ENCODE results near the gene POLR2C. TPM values are rescaled to one million over a fixed set of nuclear protein-coding genes. Genes with fewer than 3 reads are reported as not detected.

Gene POLR2C
- total and polyA plus RNA-seq, 2 experiments from 2014 or later = 37.6 to 123 TPM

DNA sequence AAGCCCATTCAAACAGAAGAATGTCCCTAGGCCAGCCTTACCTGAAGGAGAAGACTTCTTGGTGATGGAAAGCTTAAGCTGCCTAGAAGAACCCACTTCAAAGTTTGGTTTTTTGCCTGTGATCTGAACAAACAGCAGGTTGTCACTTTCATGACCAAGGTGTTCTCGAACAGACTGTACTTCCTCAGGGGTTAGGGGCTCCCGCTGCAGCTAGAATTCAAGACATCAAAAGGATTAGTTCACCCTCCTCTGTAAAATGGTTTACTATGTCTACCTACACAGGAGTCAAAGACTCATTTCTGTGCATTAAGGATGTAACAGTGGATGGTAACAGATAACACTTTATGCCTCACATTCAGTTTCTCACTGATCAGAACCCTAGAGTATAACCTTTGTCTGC lies 28.5 kb upstream of the POLR2C start (continued):
- no peak for TF ChIP-seq CREB1 (CRISPR knock-in tag; IDR thresholded peaks at IDR 0.05; ENCODE audit: low read depth)

DNA sequence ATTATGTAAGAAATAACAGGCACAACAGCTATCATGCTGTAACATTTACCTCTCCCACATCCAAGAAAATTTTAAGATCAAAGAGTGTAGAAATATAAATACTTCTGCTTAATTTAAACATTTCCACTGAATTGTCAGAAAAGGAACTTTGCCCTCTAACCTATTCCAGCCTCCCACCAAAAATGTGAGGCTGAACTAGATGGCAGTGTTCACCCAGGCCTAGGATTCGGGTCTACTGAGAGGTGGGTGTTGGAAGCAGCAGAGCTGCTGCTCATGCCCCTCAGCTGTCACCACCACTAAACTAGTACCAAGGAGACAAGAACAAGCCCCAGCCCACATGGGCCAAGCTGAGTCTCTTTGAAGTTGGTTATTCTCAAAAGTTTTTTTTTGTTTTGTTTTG lies 26.6 kb upstream of the POLR2C start:
- H3K4me2 ChIP-seq = no peak overlapping the region
- H3K4me1 ChIP-seq (ENCODE audit: insufficient read depth) = no peaks in the 10 kb centered on the region
- ATAC-seq = no peak
- TF ChIP-seq ZNF331 (CRISPR knock-in tag; IDR thresholded peaks at IDR 0.05; ENCODE audit: low read depth) (no peak), CREB1 (CRISPR knock-in tag; IDR thresholded peaks at IDR 0.05; ENCODE audit: low read depth) (no peak), POLR2AphosphoS5 (IDR thresholded peaks at IDR 0.05; ENCODE audit: low read depth) (no peak), ZNF114 (CRISPR knock-in tag; IDR thresholded peaks at IDR 0.05) (no peak), EZH2 (IDR thresholded peaks at IDR 0.05; ENCODE audit: low read depth, unreplicated experiment) (no peak), STAT1 (IDR thresholded peaks at IDR 0.05; ENCODE audit: unreplicated experiment) (no peak), CTCF (conservative IDR thresholded peaks at IDR 0.05; ENCODE audit: low read depth in 2 of 2) (no peak), JUNB (IDR thresholded peaks at IDR 0.05; ENCODE audit: unreplicated experiment) (no peak), EZH2phosphoT487 (IDR thresholded peaks at IDR 0.05; ENCODE audit: unreplicated experiment) (no peak), NANOG (IDR thresholded peaks at IDR 0.05; ENCODE audit: borderline replicate concordance) (no peak)
- TF ChIP-seq, protein P1, sequence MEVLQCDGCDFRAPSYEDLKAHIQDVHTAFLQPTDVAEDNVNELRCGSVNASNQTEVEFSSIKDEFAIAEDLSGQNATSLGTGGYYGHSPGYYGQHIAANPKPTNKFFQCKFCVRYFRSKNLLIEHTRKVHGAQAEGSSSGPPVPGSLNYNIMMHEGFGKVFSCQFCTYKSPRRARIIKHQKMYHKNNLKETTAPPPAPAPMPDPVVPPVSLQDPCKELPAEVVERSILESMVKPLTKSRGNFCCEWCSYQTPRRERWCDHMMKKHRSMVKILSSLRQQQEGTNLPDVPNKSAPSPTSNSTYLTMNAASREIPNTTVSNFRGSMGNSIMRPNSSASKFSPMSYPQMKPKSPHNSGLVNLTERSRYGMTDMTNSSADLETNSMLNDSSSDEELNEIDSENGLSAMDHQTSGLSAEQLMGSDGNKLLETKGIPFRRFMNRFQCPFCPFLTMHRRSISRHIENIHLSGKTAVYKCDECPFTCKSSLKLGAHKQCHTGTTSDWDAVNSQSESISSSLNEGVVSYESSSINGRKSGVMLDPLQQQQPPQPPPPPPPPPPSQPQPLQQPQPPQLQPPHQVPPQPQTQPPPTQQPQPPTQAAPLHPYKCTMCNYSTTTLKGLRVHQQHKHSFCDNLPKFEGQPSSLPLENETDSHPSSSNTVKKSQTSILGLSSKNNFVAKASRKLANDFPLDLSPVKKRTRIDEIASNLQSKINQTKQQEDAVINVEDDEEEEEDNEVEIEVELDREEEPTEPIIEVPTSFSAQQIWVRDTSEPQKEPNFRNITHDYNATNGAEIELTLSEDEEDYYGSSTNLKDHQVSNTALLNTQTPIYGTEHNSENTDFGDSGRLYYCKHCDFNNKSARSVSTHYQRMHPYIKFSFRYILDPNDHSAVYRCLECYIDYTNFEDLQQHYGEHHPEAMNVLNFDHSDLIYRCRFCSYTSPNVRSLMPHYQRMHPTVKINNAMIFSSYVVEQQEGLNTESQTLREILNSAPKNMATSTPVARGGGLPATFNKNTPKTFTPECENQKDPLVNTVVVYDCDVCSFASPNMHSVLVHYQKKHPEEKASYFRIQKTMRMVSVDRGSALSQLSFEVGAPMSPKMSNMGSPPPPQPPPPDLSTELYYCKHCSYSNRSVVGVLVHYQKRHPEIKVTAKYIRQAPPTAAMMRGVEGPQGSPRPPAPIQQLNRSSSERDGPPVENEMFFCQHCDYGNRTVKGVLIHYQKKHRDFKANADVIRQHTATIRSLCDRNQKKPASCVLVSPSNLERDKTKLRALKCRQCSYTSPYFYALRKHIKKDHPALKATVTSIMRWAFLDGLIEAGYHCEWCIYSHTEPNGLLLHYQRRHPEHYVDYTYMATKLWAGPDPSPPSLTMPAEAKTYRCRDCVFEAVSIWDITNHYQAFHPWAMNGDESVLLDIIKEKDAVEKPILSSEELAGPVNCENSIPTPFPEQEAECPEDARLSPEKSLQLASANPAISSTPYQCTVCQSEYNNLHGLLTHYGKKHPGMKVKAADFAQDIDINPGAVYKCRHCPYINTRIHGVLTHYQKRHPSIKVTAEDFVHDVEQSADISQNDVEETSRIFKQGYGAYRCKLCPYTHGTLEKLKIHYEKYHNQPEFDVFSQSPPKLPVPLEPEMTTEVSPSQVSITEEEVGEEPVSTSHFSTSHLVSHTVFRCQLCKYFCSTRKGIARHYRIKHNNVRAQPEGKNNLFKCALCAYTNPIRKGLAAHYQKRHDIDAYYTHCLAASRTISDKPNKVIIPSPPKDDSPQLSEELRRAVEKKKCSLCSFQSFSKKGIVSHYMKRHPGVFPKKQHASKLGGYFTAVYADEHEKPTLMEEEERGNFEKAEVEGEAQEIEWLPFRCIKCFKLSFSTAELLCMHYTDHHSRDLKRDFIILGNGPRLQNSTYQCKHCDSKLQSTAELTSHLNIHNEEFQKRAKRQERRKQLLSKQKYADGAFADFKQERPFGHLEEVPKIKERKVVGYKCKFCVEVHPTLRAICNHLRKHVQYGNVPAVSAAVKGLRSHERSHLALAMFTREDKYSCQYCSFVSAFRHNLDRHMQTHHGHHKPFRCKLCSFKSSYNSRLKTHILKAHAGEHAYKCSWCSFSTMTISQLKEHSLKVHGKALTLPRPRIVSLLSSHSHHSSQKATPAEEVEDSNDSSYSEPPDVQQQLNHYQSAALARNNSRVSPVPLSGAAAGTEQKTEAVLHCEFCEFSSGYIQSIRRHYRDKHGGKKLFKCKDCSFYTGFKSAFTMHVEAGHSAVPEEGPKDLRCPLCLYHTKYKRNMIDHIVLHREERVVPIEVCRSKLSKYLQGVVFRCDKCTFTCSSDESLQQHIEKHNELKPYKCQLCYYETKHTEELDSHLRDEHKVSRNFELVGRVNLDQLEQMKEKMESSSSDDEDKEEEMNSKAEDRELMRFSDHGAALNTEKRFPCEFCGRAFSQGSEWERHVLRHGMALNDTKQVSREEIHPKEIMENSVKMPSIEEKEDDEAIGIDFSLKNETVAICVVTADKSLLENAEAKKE (CRISPR knock-in tag; IDR thresholded peaks at IDR 0.05) = no peak
- TF ChIP-seq, protein P2, sequence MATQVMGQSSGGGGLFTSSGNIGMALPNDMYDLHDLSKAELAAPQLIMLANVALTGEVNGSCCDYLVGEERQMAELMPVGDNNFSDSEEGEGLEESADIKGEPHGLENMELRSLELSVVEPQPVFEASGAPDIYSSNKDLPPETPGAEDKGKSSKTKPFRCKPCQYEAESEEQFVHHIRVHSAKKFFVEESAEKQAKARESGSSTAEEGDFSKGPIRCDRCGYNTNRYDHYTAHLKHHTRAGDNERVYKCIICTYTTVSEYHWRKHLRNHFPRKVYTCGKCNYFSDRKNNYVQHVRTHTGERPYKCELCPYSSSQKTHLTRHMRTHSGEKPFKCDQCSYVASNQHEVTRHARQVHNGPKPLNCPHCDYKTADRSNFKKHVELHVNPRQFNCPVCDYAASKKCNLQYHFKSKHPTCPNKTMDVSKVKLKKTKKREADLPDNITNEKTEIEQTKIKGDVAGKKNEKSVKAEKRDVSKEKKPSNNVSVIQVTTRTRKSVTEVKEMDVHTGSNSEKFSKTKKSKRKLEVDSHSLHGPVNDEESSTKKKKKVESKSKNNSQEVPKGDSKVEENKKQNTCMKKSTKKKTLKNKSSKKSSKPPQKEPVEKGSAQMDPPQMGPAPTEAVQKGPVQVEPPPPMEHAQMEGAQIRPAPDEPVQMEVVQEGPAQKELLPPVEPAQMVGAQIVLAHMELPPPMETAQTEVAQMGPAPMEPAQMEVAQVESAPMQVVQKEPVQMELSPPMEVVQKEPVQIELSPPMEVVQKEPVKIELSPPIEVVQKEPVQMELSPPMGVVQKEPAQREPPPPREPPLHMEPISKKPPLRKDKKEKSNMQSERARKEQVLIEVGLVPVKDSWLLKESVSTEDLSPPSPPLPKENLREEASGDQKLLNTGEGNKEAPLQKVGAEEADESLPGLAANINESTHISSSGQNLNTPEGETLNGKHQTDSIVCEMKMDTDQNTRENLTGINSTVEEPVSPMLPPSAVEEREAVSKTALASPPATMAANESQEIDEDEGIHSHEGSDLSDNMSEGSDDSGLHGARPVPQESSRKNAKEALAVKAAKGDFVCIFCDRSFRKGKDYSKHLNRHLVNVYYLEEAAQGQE (IDR thresholded peaks at IDR 0.05; ENCODE audit: unreplicated experiment) = no peak
- TF ChIP-seq, protein P3, sequence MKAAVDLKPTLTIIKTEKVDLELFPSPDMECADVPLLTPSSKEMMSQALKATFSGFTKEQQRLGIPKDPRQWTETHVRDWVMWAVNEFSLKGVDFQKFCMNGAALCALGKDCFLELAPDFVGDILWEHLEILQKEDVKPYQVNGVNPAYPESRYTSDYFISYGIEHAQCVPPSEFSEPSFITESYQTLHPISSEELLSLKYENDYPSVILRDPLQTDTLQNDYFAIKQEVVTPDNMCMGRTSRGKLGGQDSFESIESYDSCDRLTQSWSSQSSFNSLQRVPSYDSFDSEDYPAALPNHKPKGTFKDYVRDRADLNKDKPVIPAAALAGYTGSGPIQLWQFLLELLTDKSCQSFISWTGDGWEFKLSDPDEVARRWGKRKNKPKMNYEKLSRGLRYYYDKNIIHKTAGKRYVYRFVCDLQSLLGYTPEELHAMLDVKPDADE (IDR thresholded peaks at IDR 0.05) = no peak
- no peaks in the 10 kb centered on the region for H3K4me1 Mint-ChIP-seq
- peaks cover 78% of the 10 kb centered on the region for H3K36me3 Mint-ChIP-seq (ENCODE audit: low read depth)
- no peaks in the 10 kb centered on the region for H3K79me2 ChIP-seq (replicated peaks; ENCODE audit: insufficient read depth)
- H4K20me1 ChIP-seq (replicated peaks; ENCODE audit: insufficient read depth) = peaks cover 7% of the 10 kb centered on the region
- peaks cover 10% of the 10 kb centered on the region for H3K9me3 Mint-ChIP-seq
- no peak overlapping the region for H3K27ac ChIP-seq (ENCODE audit: low read depth)
- H3K27me3 ChIP-seq (ENCODE audit: insufficient read depth) = no peaks in the 10 kb centered on the region
- H3F3A ChIP-seq (replicated peaks; ENCODE audit: low read depth) = no peaks in the 10 kb centered on the region
- DNase-seq (ENCODE audit: low spot score) = no peak
- no peak overlapping the region for H3K4me3 ChIP-seq
- no peak overlapping the region for H3K27ac Mint-ChIP-seq
- no peaks in the 10 kb centered on the region for H3K9me2 ChIP-seq (ENCODE audit: insufficient read depth)
- no peak overlapping the region for H3K4me3 Mint-ChIP-seq
- no peak overlapping the region for H2AFZ ChIP-seq
- H3K27me3 Mint-ChIP-seq (ENCODE audit: insufficient read depth, low read depth, poor library complexity) = peaks cover 4% of the 10 kb centered on the region
- H3K36me3 ChIP-seq (ENCODE audit: insufficient read depth) = peaks cover 69% of the 10 kb centered on the region

All from GM23338 (cell line).